Body of pancreas (tissue), 4 donors: Measurements from ENCODE around the gene PLET1. TPM values are rescaled to one million over a fixed set of nuclear protein-coding genes. Genes with fewer than 3 reads are reported as not detected.
A peak's percentile ranks its signal among the peaks of the same experiment; 100 is the strongest.

ENCODE experiments used
- ATAC-seq: fragments of 150-250 bp; one replicate; pipeline ENCODE4 v1.9.1; 2016
- DNase-seq, 4 donors: peaks; one replicate each; pipeline ENCODE4 v3.0.0-alpha.2; 2019
- H3K27ac ChIP-seq, 4 donors: fragments of 200-600 bp; sonication (generic); 1 replicate in 3 of 4; 2 replicates in 1 of 4; pipeline versions ENCODE4 v1.5.1 to v1.6.1; 2016 to 2019; ENCODE audit warnings: mild to moderate bottlenecking in 1 of 4, mixed read lengths in 1 of 4, moderate library complexity in 1 of 4
- H3K27me3 ChIP-seq, 2 donors: fragments of 200-600 bp; sonication (generic); one replicate each; pipeline ENCODE4 v1.6.0; 2016; ENCODE audit warnings: mild to moderate bottlenecking in 1 of 2
- H3K36me3 ChIP-seq, 2 donors: fragments of 200-600 bp; sonication (generic); replicated peaks in 1 of 2; 2 replicates each; pipeline ENCODE4 v1.5.1; 2016; ENCODE audit warnings: low read depth in 2 of 2; ENCODE audit not compliant: insufficient read depth in 1 of 2
- H3K4me1 ChIP-seq: fragments of 200-600 bp; sonication (generic); one replicate; pipeline ENCODE4 v1.6.0; 2016
- H3K4me3 ChIP-seq, 2 donors: fragments of 200-600 bp; sonication (generic); 1 replicate in 1 of 2; 2 replicates in 1 of 2; pipeline ENCODE4 v1.5.1; 2016 to 2019
- H3K9me3 ChIP-seq, 3 donors: fragments of 200-600 bp; sonication (generic); 1 replicate in 2 of 3; 2 replicates in 1 of 3; pipeline ENCODE4 v1.5.1; 2016
- CTCF ChIP-seq, 7 experiments: fragments of 450-650 bp in 4 of 7; fragments of 200-600 bp in 3 of 7; sonication (generic) in 3 of 7; IDR thresholded peaks; one replicate each; pipeline ENCODE4 v1.5.1; 2016 to 2019; ENCODE audit warnings: antibody characterized with exemption in 7 of 7
- POLR2A ChIP-seq, 3 donors: fragments of 450-650 bp; IDR thresholded peaks; one replicate each; pipeline ENCODE4 v1.6.1; 2016; ENCODE audit warnings: antibody characterized with exemption in 3 of 3, mild to moderate bottlenecking in 2 of 3
- WGBS, 2 donors: methylation state at CpG; one replicate each; pipeline ENCODE4 v1.1.5; 2017; 5-methylcytosine and 5-hydroxymethylcytosine counted together
- intact Hi-C: fragments of 100-400 bp; cut with DNase I; formaldehyde crosslinking; loops from one replicate; pipeline ENCODE4 v1.15.1; 2023
- total RNA-seq, 2 donors: library from RNA; depleted of rRNA; stranded (reverse); fragments of >200 nt; gene quantifications; one replicate each; pipeline ENCODE4 v1.1.0, GENCODE V29; 2016

The PLET1 gene
- total RNA-seq, 2 donors from 2014 or later: not detected

DNA sequence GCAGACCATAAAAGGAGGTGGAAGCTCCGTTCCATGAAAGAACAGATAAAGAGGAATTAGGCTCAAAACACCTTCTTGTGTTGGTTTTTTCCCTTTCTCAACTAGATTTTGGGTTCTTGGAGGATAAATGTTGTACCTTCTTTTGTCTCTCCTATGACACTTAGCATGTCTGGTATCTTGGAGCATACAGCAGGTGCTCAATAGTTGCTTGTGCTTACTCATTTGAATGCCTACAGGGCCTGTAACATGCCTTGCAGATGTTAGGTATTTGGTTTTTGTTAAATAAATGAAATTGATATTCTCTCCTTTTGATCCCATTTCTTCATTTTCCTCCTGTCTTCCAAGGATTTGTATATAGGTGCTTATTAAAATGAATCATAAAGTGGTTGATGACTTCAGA lies 16.4 kb upstream of the PLET1 start:
- no peak overlapping the region for H3K27ac ChIP-seq
- peaks cover 4% of the 10 kb centered on the region for H3K4me1 ChIP-seq
- intact Hi-C loops: loop anchor here (10.0 kb wide), 1 partner anchor 162 kb away; no protein-coding TSS in a partner anchor
- no peak overlapping the region for H3K4me3 ChIP-seq
- TF ChIP-seq CTCF (IDR thresholded peaks at IDR 0.05) (no peak), POLR2A (IDR thresholded peaks at IDR 0.05) (no peak)
- ATAC-seq (no peak), DNase-seq (no peak)
- no peaks in the 10 kb centered on the region for H3K27me3 ChIP-seq
- WGBS, 2 donors: 59 to 78% methylated on average over 1 of the region's 1 CpG
- no peaks in the 10 kb centered on the region for H3K9me3 ChIP-seq
- no peaks in the 10 kb centered on the region for H3K36me3 ChIP-seq

DNA sequence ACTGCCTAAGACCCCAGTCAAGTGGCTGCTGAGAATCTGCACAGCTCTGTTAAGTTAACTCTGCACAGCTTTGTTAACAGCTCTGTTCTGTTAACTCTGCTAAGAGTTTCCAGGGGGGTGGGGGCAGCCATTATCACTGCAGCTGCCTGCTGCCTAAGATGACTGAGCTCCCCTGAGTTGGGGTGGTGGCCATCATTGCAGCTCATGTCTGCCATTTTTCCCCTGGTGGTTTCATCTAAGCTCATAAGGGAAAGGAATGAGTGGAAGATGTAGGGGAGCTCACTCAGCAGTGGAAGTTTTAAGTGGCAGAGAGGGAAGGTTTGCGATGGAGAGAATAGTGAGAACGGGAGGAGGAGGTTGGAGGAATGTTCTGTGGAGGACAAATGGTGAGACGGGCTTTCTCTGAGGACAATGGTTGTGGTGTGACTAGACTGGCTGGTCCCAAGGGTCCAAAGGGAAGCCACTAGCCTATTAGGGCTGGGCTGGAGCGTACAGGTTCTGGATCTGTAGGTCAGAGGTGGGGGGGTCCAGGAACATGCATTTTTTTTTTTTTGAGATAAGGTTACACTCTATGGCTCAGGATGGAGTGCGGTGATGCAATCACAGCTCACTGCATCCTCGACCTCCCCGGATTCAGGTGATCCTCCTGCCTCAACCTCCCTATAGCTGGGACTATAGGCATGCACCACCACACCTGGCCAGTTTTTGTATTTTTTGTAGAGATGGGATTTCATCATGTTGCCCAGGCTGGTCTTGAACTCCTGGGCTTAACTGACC lies 13.5 kb upstream of the PLET1 start:
- Histone ChIP-seq H3K4me3 (no peak overlapping the region), H3K36me3 (no peaks in the 10 kb centered on the region), H3K27me3 (no peaks in the 10 kb centered on the region), H3K9me3 (no peaks in the 10 kb centered on the region), H3K27ac (no peak overlapping the region), H3K4me1 (peaks cover 9% of the 10 kb centered on the region)
- 86% methylated on average over 7 of the region's 7 CpGs for WGBS, 2 donors
- TF ChIP-seq POLR2A (IDR thresholded peaks at IDR 0.05) (no peak), CTCF (IDR thresholded peaks at IDR 0.05) (no peak)
- DNase-seq (no peak), ATAC-seq (no peak)
- intact Hi-C loops: loop anchor here (10.0 kb wide), 1 partner anchor 159 kb away; no protein-coding TSS in a partner anchor

DNA sequence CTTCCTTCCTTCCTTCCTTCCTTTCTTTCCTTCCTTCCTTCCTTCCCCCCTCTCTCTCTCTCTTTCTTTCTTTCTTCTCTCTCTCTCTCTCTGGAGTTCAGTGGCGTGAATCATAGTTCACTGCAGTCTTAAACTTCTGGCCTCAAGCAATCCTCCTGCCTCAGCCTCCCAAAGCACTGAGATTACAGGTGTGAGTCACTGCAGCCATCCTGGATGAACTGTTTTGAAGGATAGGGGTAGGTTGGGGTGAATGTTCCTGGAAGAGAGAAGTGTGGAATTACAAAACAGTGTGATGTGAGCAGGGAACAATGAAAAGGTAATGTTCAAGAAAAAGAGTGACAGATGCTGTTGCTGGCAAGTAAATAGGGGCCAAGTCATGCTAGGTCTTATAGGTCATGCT lies 12.4 kb upstream of the PLET1 start:
- H3K9me3 ChIP-seq: no peaks in the 10 kb centered on the region
- no peak overlapping the region for H3K27ac ChIP-seq
- intact Hi-C loops: loop anchor here (10.0 kb wide), 1 partner anchor 158 kb away; no protein-coding TSS in a partner anchor
- H3K27me3 ChIP-seq: no peaks in the 10 kb centered on the region
- H3K4me1 ChIP-seq: peaks cover 9% of the 10 kb centered on the region
- no peak for ATAC-seq
- TF ChIP-seq POLR2A (IDR thresholded peaks at IDR 0.05) (no peak), CTCF (IDR thresholded peaks at IDR 0.05) (no peak)
- no peak overlapping the region for H3K4me3 ChIP-seq
- no peaks in the 10 kb centered on the region for H3K36me3 ChIP-seq
- DNase-seq: no peak
- WGBS, 2 donors: 82 to 93% methylated on average over 1 of the region's 1 CpG

DNA sequence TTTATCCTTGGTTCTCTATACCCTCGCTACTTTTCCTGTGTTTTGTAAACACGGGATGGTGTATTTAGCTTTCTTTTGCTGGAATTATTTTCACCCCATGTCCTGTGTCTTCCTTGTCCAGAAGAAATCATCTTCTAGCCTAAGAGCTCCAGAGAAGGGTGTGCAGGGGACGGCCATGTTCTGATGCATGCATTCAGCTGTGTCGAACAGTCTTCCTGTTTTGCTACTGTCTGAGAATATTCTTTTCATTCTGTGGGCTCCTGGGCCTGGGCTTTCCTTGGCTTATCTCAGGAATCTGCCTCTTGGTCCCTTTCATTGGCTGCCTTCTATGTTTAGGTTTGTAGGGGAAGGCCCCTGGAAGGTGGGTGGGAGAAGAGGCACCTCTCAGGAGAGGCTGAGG lies 10.6 kb upstream of the PLET1 start:
- H3K9me3 ChIP-seq: no peaks in the 10 kb centered on the region

More for the DNA sequence above, 10.6 kb upstream of the PLET1 start:
- ATAC-seq: no peak
- H3K27ac ChIP-seq: peak overlapping the region in 2 of 4 donors; percentile 46 to 63
- TF ChIP-seq POLR2A (IDR thresholded peaks at IDR 0.05): no peak
- TF ChIP-seq CTCF (IDR thresholded peaks at IDR 0.05): no peak
- no peaks in the 10 kb centered on the region for H3K36me3 ChIP-seq
- 89 to 90% methylated on average over 4 of the region's 4 CpGs for WGBS, 2 donors
- no peaks in the 10 kb centered on the region for H3K27me3 ChIP-seq
- peaks cover 9% of the 10 kb centered on the region for H3K4me1 ChIP-seq
- intact Hi-C loops: loop anchor here (10.0 kb wide), 1 partner anchor 156 kb away; no protein-coding TSS in a partner anchor
- H3K4me3 ChIP-seq: no peak overlapping the region
- no peak for DNase-seq
